GM20000 (cell line): ENCODE results near the gene KLK12.

Experiments used
- DNase-seq: peaks from one replicate; pipeline ENCODE4 v3.0.0; 2012; ENCODE audit warnings: low spot score
- TF ChIP-seq, protein P1 (sequence below): IDR thresholded peaks from 2 replicates; pipeline ENCODE4 v1.5.1; 2012; ENCODE audit warnings: mild to moderate bottlenecking, control low read depth; ENCODE audit errors: extremely low read depth, missing control alignments

Gene KLK12

DNA sequence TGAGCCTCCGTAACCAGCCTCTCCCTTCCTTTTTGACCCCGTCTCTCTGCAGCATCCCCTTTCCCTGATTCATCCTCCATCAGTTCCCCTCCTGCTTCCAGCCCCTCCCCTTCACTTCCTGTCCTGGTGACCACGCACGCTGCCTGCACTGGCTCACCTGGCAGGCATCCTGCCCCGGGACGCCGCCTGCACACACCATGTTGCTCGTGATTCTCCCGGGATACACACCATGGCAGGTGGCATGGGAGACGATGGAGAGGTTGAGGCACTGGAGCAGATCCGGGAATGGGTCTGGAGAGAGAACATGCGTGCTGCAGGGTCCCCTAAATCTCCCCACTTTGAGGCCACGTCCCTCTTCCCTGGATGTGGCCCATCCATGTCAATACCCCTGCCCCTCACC, 4.2 kb downstream of the KLK12 start:
- TF ChIP-seq, protein P1, sequence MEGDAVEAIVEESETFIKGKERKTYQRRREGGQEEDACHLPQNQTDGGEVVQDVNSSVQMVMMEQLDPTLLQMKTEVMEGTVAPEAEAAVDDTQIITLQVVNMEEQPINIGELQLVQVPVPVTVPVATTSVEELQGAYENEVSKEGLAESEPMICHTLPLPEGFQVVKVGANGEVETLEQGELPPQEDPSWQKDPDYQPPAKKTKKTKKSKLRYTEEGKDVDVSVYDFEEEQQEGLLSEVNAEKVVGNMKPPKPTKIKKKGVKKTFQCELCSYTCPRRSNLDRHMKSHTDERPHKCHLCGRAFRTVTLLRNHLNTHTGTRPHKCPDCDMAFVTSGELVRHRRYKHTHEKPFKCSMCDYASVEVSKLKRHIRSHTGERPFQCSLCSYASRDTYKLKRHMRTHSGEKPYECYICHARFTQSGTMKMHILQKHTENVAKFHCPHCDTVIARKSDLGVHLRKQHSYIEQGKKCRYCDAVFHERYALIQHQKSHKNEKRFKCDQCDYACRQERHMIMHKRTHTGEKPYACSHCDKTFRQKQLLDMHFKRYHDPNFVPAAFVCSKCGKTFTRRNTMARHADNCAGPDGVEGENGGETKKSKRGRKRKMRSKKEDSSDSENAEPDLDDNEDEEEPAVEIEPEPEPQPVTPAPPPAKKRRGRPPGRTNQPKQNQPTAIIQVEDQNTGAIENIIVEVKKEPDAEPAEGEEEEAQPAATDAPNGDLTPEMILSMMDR = no peak
- DNase-seq = no peak

DNA sequence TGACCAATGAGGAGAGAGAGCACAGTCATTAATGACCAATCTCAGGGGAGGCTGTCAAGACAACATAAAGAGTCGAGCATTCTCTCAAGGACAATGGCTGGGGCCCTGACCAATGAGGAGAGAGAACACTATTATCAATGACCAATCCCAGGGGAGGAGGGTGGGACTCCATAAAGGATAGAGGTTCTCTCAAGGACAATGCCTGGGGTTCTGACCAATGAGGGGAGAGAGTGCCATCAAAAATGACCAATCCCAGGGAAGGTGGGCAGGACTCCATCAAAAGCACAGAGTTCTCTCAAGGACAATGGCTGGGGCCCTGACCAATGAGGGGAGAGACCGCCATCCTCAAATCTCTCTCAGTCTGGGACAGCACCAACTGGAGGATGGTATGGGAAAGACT, 5.1 kb downstream of the KLK12 start:
- no peak for DNase-seq
- TF ChIP-seq, protein P1 = no peak

DNA sequence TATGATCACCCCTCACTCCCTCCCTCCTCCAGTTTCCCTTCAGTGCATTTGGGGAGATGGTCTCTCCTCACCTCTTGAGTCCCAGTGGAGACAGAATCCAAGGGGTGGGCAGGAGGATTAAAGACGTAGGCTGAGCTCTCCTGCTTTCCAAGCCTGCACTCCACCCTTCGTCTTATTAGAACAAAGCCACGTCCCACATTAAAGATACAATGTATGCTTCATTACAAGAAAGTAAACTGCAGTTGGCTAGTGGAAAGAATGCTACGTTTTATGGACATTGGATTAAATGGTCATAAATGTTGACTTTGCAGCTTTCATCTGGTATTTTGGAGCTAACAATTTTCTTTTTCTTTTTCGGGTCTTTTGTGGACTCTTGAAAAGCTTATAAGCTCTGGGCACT, 6.9 kb downstream of the KLK12 start:
- TF ChIP-seq, protein P1 = no peak
- DNase-seq = no peak

DNA sequence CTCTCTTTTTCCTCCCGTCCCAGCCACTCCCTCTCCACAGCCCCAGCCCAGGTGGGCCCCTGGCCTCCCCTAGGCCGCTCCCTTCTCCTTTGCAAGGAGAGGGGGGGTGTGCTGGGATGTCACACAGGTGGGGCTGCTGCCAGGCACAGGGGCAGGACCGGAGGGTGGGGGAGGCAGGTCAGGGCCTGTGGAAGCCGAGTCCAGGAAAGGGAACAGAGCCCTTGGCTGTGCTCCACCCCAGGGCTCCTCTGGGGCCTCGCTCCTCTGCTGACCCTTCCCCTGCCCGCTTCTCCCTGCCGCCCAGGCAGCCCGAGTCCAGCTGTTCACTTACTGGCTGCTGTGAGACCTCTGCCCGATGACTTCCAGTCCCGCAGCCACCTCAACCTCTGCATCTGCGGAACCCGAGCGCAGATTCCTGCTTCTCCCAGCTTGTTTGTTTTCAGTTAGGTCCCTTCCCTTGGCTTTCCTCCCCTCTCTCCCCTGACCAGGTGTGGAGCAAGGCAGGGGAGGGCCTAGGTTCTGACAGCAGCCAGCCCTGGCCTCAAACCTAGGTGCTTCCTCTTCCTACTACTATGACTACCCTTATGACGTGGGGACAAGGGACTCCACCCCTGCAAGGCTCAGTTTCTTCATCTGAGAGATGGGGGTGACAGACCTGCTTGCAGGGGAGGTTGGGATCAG, 7.5 kb downstream of the KLK12 start:
- TF ChIP-seq, protein P1 = no peak
- DNase-seq = no peak

DNA sequence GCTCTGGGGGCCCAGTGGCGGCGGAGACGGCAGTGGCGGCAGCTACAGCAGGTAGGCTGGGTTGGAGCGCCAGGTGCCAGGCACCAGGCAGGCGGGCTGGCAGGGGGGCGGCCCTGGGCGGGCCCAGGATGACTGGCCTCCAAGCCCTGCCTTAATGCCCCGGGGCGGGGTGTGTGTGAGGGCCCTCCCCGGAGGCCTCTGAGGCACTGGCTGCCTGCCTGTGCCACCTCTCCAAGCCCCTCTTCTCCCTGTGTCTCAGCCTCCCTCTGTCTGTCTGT, 8.3 kb downstream of the KLK12 start, which contains the start of gene KLK11:
TSS of gene KLK11 (minus strand) at position 63 of the 278 bp plus-strand sequence. CDS start 985 bp downstream, outside the sequence.
- TF ChIP-seq, protein P1 = no peak
- DNase-seq = no peak

DNA sequence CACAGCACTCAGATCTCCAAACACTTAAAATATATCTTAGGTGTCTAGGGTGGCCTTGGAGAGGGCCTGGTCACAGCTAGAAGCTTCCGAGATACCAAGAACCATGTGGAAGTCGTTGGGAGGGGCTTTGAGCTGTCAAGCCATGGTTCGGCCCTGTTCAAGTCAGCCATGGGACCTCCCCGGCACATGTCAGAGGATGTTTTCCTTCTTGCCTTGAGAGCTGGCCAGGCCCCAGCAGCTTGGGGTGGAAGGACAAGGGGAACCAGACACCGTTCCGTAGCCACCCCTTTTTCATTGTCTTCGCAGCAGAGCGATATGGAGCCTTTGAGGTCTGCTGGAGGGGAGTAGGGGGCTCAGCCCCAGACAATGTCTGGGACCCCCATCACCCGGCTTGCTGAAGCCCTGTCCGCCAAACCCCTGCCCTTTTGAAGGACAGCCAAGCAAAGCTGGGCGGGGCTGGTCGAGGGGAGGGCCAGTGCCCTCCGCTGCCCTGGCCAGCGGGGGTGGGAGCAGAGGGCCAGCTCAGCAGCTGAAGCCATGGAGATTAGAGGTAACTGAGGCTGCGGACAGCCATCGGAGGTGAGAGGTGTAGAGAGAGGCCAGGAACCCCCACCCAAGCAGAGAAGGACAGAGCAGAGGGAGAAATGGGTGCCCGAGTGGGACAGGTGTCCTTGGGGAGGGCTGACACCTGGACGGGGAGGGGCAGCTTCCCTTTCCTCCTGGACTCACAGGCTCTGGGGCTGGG, 8.8 kb downstream of the KLK12 start:
- no peak for DNase-seq
- TF ChIP-seq, protein P1 = no peak

DNA sequence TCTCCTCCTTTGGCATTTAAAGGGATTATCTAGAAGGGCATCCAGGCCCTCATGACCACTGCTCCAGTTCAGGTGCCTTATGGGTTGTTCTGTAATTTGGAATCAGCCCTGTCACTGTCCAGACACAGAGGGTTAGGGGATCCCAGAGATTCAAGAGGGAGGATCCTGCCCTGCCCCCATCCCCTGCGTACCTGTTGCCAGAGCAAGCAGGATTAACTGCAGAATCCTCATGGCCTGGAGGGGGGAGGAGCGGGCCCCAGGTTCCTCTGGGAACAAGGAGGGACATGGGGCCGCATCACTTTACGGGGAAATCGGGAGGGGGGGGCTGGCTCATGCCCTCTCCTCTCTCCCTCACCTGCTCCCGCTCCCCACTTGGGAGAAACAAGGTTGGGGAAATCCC, 9.4 kb downstream of the KLK12 start:
- DNase-seq = no peak
- TF ChIP-seq, protein P1 = no peak
